Measurements from ENCODE around the gene FLNB. TPM values are rescaled to one million over a fixed set of nuclear protein-coding genes. Genes with fewer than 3 reads are reported as not detected.

Gene FLNB
- total RNA-seq, 1 experiment from 2014 or later = 127 TPM

- TF ChIP-seq ZNF532 (CRISPR knock-in tag; IDR thresholded peaks at IDR 0.05; ENCODE audit: borderline replicate concordance) (no peak), ZBTB43 (CRISPR knock-in tag; IDR thresholded peaks at IDR 0.05) (no peak; the same call in 1 of the 2 replicates), CBFB (CRISPR knock-in tag; IDR thresholded peaks at IDR 0.05; ENCODE audit: low read depth) (peak; percentile 90; the same call in 1 of the 2 replicates), ZNF671 (CRISPR knock-in tag; IDR thresholded peaks at IDR 0.05) (no peak), ERG (CRISPR knock-in tag; IDR thresholded peaks at IDR 0.05) (no peak), USF1 (CRISPR knock-in tag; IDR thresholded peaks at IDR 0.05) (no peak), CREM (CRISPR knock-in tag; IDR thresholded peaks at IDR 0.05) (0 out of 2 replicates have a peak, but pooled peaks have one; percentile 56), HMGXB4 (CRISPR knock-in tag; IDR thresholded peaks at IDR 0.05) (peak; percentile 74), ESRRA (CRISPR knock-in tag; IDR thresholded peaks at IDR 0.05; ENCODE audit: borderline replicate concordance) (0 out of 2 replicates have a peak, but pooled peaks have one; percentile 15), JAZF1 (CRISPR knock-in tag; IDR thresholded peaks at IDR 0.05) (no peak), HMGA2 (CRISPR knock-in tag; IDR thresholded peaks at IDR 0.05) (no peak), ZNF232 (CRISPR knock-in tag; IDR thresholded peaks at IDR 0.05) (0 out of 2 replicates have a peak, but pooled peaks have one; percentile 22), ZNF281 (CRISPR knock-in tag; IDR thresholded peaks at IDR 0.05) (0 out of 2 replicates have a peak, but pooled peaks have one; percentile 41), SMAD4 (CRISPR knock-in tag; IDR thresholded peaks at IDR 0.05) (no peak)
Measured at GRCh38 chr3:58008141-58009025, at the start of gene FLNB (continued).
